ENCODE results near the gene DAPK3.

DAPK3 gene

DNA sequence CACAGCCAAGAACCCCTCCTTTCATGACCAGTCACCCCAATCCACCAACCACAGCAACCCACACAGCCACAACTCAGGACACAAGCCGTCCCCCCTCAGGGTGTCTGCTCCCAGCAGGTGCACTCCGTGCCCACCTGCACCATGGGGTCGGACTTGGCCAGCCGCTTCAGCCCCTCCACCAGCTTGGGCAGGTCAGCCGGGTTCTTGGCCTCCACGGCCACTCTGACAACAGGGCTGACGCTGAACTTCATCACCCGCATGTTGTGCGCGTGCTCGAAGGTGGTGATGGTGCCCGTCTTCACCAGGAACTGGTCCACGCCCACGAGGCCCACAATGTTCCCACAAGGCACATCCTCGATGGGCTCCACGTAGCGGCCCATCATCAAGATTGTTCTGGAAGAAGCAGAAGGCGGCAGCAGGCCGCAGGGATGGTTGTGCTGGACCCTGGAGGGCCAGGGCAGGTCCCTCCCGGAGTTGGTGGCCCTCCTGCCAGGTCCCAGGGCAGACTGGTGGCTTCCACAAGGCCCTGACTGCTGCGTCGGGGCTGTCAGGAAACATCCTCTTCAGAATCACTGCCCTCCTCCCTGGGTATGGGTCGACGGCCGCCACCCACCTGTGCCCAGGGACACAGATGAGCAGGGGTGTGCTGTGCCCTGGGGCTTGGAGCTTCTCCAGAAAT is 8.9 kb upstream of the DAPK3 start:
- DNase-seq (ENCODE audit: low read depth) = no peak
- no peak overlapping the region for H3K4me3 ChIP-seq (ENCODE audit: low read length)

DNA sequence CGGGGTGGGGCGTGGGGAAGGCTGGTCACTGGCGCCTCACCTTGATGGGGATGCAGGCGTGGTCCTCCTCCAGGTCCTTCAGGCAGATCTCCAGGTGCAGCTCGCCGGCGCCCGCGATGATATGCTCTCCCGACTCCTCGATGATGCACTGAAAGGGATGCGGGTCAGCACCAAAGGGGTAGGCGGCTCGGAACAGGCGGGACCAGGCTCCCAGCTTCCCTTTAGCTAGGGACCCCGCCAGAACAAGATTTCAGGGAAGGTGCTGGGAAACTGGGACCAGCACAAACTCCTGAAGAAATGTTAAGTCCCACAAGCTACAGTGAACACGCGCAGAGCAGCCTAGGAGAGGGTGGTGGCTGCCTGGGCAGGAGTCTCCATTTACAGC is 8.4 kb upstream of the DAPK3 start:
- no peak for DNase-seq (ENCODE audit: low read depth)
- TF ChIP-seq, protein P1, sequence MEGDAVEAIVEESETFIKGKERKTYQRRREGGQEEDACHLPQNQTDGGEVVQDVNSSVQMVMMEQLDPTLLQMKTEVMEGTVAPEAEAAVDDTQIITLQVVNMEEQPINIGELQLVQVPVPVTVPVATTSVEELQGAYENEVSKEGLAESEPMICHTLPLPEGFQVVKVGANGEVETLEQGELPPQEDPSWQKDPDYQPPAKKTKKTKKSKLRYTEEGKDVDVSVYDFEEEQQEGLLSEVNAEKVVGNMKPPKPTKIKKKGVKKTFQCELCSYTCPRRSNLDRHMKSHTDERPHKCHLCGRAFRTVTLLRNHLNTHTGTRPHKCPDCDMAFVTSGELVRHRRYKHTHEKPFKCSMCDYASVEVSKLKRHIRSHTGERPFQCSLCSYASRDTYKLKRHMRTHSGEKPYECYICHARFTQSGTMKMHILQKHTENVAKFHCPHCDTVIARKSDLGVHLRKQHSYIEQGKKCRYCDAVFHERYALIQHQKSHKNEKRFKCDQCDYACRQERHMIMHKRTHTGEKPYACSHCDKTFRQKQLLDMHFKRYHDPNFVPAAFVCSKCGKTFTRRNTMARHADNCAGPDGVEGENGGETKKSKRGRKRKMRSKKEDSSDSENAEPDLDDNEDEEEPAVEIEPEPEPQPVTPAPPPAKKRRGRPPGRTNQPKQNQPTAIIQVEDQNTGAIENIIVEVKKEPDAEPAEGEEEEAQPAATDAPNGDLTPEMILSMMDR (IDR thresholded peaks at IDR 0.05; ENCODE audit: insufficient read depth, low read depth, low read length, missing control alignments) = no peak
- no peak overlapping the region for H3K4me3 ChIP-seq (ENCODE audit: low read length)

More for the DNA sequence above, 8.9 kb upstream of the DAPK3 start:
- TF ChIP-seq, protein P1 (IDR thresholded peaks at IDR 0.05; ENCODE audit: insufficient read depth, low read depth, low read length, missing control alignments) = no peak

DNA sequence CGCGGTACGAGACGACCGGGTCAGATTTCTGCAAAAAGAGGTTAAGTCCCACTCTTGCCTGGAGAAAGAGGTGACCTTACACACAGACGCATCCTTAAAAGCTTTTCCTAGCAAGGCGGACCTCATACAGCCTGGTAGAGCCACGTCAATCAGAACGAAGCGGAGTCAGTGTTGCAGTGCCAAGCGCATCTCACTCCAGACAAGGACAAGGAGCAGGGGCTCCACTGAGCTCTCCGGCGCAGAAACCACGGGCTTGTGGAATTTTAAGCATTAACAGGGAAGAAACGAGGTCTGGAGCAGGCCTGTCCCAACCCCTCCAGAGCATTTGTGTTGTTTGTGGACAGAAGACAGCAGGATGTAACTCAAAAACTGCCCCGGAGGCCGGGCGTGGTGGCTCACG is 7.2 kb upstream of the DAPK3 start:
- H3K4me3 ChIP-seq (ENCODE audit: low read length) = no peak overlapping the region
- no peak for DNase-seq (ENCODE audit: low read depth)
- TF ChIP-seq, protein P1 (IDR thresholded peaks at IDR 0.05; ENCODE audit: insufficient read depth, low read depth, low read length, missing control alignments) = no peak

DNA sequence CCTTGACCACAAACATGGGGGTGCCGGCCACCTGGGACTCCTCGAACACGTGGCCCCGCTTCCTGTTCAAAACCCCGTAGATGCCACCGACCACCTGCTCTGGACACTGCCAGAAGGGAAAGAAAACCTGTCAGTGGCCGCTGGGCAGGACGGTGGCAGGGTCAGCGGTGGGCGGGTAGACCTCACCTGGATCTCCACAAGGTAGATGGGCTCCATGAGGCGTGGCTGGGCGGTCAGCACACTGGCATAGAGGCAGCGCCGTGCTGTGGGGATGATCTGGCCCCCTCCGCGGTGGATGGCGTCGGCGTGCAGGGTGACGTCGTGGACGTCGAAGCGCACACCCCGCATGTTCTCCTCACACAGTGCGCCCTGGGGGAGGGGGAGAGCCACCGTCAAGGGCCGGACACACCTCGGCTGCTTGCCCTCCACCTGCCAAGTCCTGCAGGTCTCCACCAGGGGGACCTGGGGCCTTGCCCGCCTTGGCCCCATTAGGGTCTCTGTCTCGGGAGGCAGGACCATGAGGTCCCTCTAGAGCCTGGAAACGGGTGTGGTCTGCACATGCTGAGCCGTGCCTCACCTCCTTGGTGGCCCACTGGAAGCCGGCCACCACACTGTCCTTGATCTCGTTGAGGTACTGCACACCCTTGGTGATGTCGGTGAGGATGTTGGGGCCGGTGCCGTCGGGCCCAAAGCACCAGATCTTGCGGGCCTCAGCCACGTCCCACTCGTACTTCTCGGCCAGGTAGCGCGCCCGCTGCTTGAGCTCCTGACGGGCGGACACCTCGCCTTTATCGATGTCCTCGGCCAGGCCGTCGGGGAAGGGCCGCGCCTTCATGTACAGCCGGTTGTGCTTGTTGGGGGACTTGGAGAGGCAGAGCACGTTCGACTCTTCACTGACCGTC is 6.6 kb upstream of the DAPK3 start:
- DNase-seq (ENCODE audit: low read depth) = no peak
- TF ChIP-seq, protein P1 (IDR thresholded peaks at IDR 0.05; ENCODE audit: insufficient read depth, low read depth, low read length, missing control alignments) = no peak
- H3K4me3 ChIP-seq (ENCODE audit: low read length) = no peak overlapping the region

DNA sequence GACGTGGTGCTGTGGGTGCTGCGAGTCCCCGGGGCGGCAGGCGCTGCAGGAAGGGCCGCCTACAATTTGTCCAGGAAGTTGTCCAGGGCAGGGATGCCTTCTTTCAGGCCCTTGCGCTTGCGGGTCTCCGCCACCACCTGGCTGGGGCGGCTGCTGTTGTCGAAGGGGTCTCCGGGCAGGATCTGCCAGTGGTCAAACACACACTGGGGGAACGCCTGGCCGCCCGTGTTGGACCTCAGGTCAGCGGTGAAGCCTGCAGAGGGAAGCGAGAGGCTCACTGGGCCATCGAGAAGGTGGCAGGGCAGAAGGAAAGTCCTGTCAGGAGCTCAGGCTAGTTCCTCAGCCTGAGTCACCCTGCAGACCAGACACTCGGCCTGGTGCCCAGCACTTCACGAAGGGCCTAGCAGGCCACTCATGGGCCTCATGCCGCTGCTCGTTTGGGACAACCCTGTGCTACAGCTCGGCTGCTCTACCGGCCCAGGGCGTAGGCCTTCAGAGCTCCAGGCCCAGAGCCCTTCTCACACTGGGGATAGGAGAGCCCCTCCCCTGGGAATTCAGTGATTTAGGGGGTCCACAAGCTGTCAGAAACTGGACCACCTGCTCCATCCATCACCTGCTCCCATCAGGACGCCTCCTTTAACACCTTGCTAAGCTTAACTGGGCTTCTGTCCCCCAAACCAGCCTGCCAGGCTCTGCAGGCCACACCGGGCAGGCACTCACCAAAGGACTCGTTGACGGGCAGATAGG is 5.8 kb upstream of the DAPK3 start:
- TF ChIP-seq, protein P1 (IDR thresholded peaks at IDR 0.05; ENCODE audit: insufficient read depth, low read depth, low read length, missing control alignments) = no peak
- no peak overlapping the region for H3K4me3 ChIP-seq (ENCODE audit: low read length)
- DNase-seq (ENCODE audit: low read depth) = no peak

DNA sequence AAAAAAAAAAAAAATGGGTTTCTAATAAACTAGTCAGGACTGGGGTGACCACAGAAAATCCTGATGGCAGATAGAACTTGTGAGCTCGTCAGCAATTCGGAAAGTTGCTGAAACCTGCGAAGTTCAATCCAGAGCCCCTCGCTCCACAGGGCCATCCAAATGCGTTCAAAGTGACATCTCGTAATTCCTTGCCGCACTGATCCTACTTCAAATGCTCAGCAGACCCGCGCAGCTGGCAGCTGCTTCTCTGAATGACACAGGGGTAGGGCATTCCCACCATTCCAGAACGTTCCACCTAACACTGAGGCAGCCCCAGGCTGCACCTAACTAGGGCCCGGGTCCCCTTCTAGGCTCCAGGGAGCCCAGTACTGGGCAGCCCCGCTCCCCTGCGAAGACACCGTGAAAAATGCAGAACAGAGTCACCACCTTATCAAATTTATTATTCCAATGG is 4.8 kb upstream of the DAPK3 start:
- DNase-seq (ENCODE audit: low read depth) = no peak
- no peak overlapping the region for H3K4me3 ChIP-seq (ENCODE audit: low read length)
- TF ChIP-seq, protein P1 (IDR thresholded peaks at IDR 0.05; ENCODE audit: insufficient read depth, low read depth, low read length, missing control alignments) = no peak
